Large intestine (tissue), 3 donors: ENCODE results near the gene SNCB. TPM values are rescaled to one million over a fixed set of nuclear protein-coding genes. Genes with fewer than 3 reads are reported as not detected.

Source experiments
- DNase-seq, 2 donors: peaks; one replicate each; pipeline versions ENCODE4 v3.0.0 to v3.0.0-alpha.2; 2013
- H3K27ac ChIP-seq: one replicate; pipeline ENCODE4 v1.5.1; 2013; ENCODE audit warnings: low read length
- H3K27me3 ChIP-seq: 2 replicates; pipeline ENCODE4 v1.6.1; 2013; ENCODE audit warnings: low read length; ENCODE audit not compliant: control insufficient read depth, insufficient read depth
- H3K36me3 ChIP-seq: 2 replicates; pipeline ENCODE4 v1.6.1; 2013; ENCODE audit warnings: low read length; ENCODE audit not compliant: control insufficient read depth, insufficient read depth
- H3K4me1 ChIP-seq: one replicate; pipeline ENCODE4 v1.6.1; 2013; ENCODE audit warnings: low read length; ENCODE audit not compliant: control insufficient read depth, insufficient read depth
- H3K4me3 ChIP-seq: one replicate; pipeline ENCODE4 v1.5.1; 2013; ENCODE audit warnings: low read length
- H3K9me3 ChIP-seq: one replicate; pipeline ENCODE4 v1.6.1; 2013; ENCODE audit warnings: mild to moderate bottlenecking, low read depth, low read length, moderate library complexity; ENCODE audit not compliant: control insufficient read depth
- WGBS: methylation state at CpG from one replicate; pipeline ENCODE4 v1.1.5; 2013; ENCODE audit warnings: low lambda C conversion rate; ENCODE audit not compliant: insufficient coverage; 5-methylcytosine and 5-hydroxymethylcytosine counted together
- polyA plus RNA-seq: library from polyadenylated mRNA; unstranded; fragments of 120-200 nt; gene quantifications from one replicate; pipeline ENCODE4 v1.2.1, GENCODE V29; 2013

SNCB gene
- polyA plus RNA-seq, 1 donor, result 0.39 TPM

GRCh38 chr5:176624938-176625337 lies 5.4 kb downstream of the SNCB start:
- Histone ChIP-seq H3K4me3 (no peak overlapping the region), H3K36me3 (no peaks in the 10 kb centered on the region), H3K4me1 (peaks cover 9% of the 10 kb centered on the region), H3K27me3 (peaks cover 89% of the 10 kb centered on the region), H3K9me3 (peaks cover 10% of the 10 kb centered on the region), H3K27ac (no peak overlapping the region)
- no CpG with 5 or more reads among the region's 9 CpGs for WGBS
- no peak for DNase-seq

DNA sequence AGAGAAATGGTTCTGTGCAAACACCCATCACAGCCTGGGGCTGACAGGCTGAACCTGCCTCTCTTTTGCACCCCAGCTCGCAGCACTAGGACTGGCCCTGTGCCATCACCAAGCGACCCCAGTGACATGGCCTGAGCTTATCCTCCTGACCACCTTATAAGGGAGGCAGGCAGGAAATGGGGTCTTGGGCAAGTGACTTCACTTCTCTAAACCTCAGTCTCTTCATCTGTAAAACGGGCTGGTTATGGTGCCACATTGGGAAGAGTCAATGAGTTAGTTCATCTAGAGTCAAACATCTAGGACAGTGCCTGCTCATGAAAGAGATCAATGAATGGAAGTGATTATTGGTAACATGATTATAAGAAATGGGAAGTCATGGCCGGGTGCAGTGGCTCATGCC lies 6.2 kb downstream of the SNCB start:
- Histone ChIP-seq H3K36me3 (no peaks in the 10 kb centered on the region), H3K4me3 (no peak overlapping the region), H3K4me1 (peaks cover 10% of the 10 kb centered on the region), H3K27me3 (peaks cover 89% of the 10 kb centered on the region), H3K27ac (no peak overlapping the region), H3K9me3 (peaks cover 12% of the 10 kb centered on the region)
- no CpG with 5 or more reads among the region's 4 CpGs for WGBS
- no peak for DNase-seq

DNA sequence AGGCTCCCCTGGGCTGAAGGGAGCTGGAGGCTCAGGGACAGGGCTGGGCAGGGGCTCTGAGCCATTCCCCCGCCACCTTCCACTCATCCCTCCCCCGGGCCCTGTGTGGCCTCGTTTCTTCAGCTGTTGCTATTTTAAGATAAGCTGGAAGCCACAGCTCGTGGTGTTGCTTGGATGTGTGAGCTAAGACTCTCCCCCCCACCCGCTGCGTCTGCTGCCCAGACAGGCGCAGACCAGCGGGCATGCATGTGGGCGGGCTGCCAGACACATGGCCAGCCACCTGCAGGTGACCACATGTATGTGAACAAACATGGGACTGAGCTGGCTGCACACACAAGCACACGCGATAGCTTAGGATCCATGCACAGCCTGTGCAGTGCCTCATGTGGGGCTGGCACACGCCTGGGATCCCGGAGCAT lies 8.7 kb downstream of the SNCB start:
- DNase-seq, result no peak
- WGBS, result no CpG with 5 or more reads among the region's 13 CpGs
- peaks cover 88% of the 10 kb centered on the region for H3K27me3 ChIP-seq

GRCh38 chr5:176620333-176620981 lies 9.9 kb downstream of the SNCB start:
- H3K4me1 ChIP-seq, result peaks cover 15% of the 10 kb centered on the region
- H3K4me3 ChIP-seq, result no peak overlapping the region
- peaks cover 14% of the 10 kb centered on the region for H3K9me3 ChIP-seq
- 10% methylated on average over 2 of the region's 32 CpGs for WGBS
- H3K27me3 ChIP-seq, result peaks cover 88% of the 10 kb centered on the region
- DNase-seq, result no peak
- no peak overlapping the region for H3K27ac ChIP-seq
- H3K36me3 ChIP-seq, result no peaks in the 10 kb centered on the region

More for the DNA sequence above, 8.7 kb downstream of the SNCB start:
- peaks cover 15% of the 10 kb centered on the region for H3K4me1 ChIP-seq
- peaks cover 14% of the 10 kb centered on the region for H3K9me3 ChIP-seq
- H3K27ac ChIP-seq, result no peak overlapping the region
- H3K36me3 ChIP-seq, result no peaks in the 10 kb centered on the region
- H3K4me3 ChIP-seq, result no peak overlapping the region

- WGBS, result no CpG with 5 or more reads among the region's 59 CpGs
- no peaks in the 10 kb centered on the region for H3K36me3 ChIP-seq
- peaks cover 15% of the 10 kb centered on the region for H3K4me1 ChIP-seq
- H3K27me3 ChIP-seq, result peaks cover 83% of the 10 kb centered on the region
- peaks cover 14% of the 10 kb centered on the region for H3K9me3 ChIP-seq
- DNase-seq, result no peak
- H3K4me3 ChIP-seq, result no peak overlapping the region
- no peak overlapping the region for H3K27ac ChIP-seq
Measured at GRCh38 chr5:176619569-176620332, 10.6 kb downstream of the SNCB start.

DNA sequence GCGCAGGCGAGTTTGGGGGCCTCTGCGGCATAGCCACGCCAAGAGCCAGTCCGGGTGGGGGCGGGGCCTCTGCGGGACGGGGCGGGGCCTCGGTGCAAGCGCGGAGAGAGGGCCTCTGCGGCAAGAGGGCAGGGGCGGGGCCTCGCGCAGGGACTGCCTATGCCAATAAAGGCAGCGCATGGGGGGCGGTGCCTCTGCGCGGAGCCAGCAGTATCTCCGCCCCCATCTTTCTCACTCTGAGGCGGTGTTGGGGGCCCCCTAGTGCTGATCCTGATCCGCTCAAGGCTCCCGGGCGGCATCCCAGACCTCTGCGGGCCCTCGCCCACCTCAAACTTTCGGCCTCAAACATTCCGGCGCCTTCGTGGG lies 11.1 kb downstream of the SNCB start:
- peak overlapping the region; percentile 16 for H3K4me3 ChIP-seq
- H3K9me3 ChIP-seq, result peaks cover 14% of the 10 kb centered on the region
- H3K36me3 ChIP-seq, result no peaks in the 10 kb centered on the region
- no CpG with 5 or more reads among the region's 31 CpGs for WGBS
- no peak overlapping the region for H3K27ac ChIP-seq
- peaks cover 80% of the 10 kb centered on the region for H3K27me3 ChIP-seq
- DNase-seq, result peak; percentile 78 to 83
- peaks cover 15% of the 10 kb centered on the region for H3K4me1 ChIP-seq

DNA sequence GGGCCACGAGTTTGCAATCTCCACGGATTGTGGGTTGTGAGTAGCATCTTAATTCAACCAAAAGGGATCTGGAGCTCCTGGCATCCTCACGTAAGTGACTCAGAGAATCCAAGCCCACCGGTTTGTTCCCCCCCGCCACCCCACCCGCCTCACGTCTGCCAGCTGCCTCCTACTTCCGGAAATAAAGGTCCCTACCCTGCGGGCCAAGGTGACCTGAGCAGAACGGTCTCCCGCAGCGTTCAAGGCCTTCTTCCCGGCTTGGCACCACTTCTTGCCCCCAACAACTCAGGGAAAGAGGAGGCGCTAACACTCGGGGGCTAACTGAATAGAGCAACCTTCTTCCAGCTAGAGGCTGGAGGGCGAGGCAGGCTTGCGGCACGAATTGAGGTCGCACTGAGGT lies 11.6 kb downstream of the SNCB start:
- Histone ChIP-seq H3K27ac (no peak overlapping the region), H3K36me3 (no peaks in the 10 kb centered on the region), H3K27me3 (peaks cover 76% of the 10 kb centered on the region), H3K9me3 (peaks cover 14% of the 10 kb centered on the region), H3K4me3 (peak overlapping the region; percentile 16), H3K4me1 (peaks cover 15% of the 10 kb centered on the region)
- WGBS, result no CpG with 5 or more reads among the region's 19 CpGs
- DNase-seq, result no peak

DNA sequence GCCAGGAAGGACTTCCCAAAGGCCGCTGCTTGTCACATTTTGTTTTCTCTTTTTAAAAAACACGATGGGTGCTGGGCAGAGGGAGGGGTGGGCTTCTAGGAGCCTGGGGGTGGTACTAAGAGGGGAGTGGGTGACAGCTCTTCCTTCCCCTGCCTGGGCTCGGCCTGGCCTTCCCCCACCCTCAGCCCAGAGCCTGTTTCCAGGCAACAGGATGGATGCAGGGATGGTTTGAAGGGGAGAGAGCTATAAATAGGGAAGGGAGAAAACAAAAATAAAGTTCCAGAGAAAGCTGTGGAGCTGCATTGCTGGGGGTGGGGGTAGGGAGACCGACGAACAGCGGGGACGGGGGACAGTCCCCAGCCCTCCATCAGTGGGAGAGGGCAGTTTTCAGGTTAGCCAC lies 13.8 kb downstream of the SNCB start:
- Histone ChIP-seq H3K4me1 (peaks cover 15% of the 10 kb centered on the region), H3K27ac (no peak overlapping the region), H3K4me3 (no peak overlapping the region), H3K36me3 (no peaks in the 10 kb centered on the region), H3K9me3 (peaks cover 14% of the 10 kb centered on the region), H3K27me3 (peaks cover 84% of the 10 kb centered on the region)
- WGBS, result no CpG with 5 or more reads among the region's 7 CpGs
- DNase-seq, result no peak

- Histone ChIP-seq H3K4me3 (no peak overlapping the region), H3K4me1 (peaks cover 10% of the 10 kb centered on the region), H3K27ac (no peak overlapping the region), H3K27me3 (peaks cover 74% of the 10 kb centered on the region), H3K36me3 (no peaks in the 10 kb centered on the region), H3K9me3 (peaks cover 10% of the 10 kb centered on the region)
- 80% methylated on average over 1 of the region's 8 CpGs for WGBS
- DNase-seq, result no peak
Measured at GRCh38 chr5:176614805-176615478, 15.4 kb downstream of the SNCB start.

DNA sequence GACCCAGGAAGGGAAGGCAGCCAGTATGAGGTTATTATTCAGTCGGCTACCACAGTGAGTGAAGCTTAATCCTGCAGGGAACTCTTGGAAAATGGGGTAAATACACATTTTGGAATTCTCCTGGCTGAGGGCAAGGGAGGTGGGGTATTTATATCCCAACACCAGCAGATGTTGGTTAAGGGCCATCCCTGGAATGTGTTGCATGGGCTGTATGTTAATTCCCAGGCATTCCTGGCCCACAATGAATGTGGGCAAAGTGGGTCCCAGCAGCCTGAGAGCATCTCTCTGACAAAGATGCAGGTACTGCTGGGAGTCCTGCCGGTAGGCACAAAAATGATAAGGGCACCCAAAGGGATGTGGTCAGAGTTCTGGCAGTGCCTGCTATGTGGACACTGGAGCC lies 17.5 kb downstream of the SNCB start:
- H3K36me3 ChIP-seq, result no peaks in the 10 kb centered on the region
- H3K4me3 ChIP-seq, result no peak overlapping the region
- no peaks in the 10 kb centered on the region for H3K9me3 ChIP-seq
- DNase-seq, result no peak
- no CpG with 5 or more reads among the region's 2 CpGs for WGBS
- no peaks in the 10 kb centered on the region for H3K4me1 ChIP-seq
- H3K27ac ChIP-seq, result no peak overlapping the region
- H3K27me3 ChIP-seq, result peaks cover 69% of the 10 kb centered on the region
